PFSK-1 (cell line): ENCODE measurements around the gene OR7A5. TPM values are rescaled to one million over a fixed set of nuclear protein-coding genes. Genes with fewer than 3 reads are reported as not detected.

ENCODE experiments used
- FOXP2 ChIP-seq: optimal IDR thresholded peaks from 2 replicates; pipeline ENCODE3; 2011; ENCODE audit warnings: borderline replicate concordance, control low read depth, inconsistent platforms; ENCODE audit not compliant: insufficient read depth; ENCODE audit errors: extremely low read length, extremely low read depth
- POLR2AphosphoS5 ChIP-seq: IDR thresholded peaks from 2 replicates; pipeline ENCODE4 v1.6.1; 2012; ENCODE audit warnings: low read depth, mild to moderate bottlenecking, control low read depth, low read length, moderate library complexity
- REST ChIP-seq, 2 experiments: IDR thresholded peaks; 2 replicates each; pipeline versions ENCODE4 v1.6.1 to v1.8.0; 2011 to 2012; ENCODE audit warnings: low read depth in 2 of 2, low read length in 2 of 2, control low read depth in 1 of 2, inconsistent platforms in 1 of 2, mild to moderate bottlenecking in 1 of 2, moderate library complexity in 1 of 2; ENCODE audit not compliant: insufficient read depth in 1 of 2
- SIN3A ChIP-seq: IDR thresholded peaks from 2 replicates; pipeline ENCODE4 v1.6.1; 2012; ENCODE audit warnings: mild to moderate bottlenecking, low read length, moderate library complexity, borderline replicate concordance; ENCODE audit not compliant: insufficient read depth
- TAF1 ChIP-seq: IDR thresholded peaks from 2 replicates; pipeline ENCODE4 v1.6.1; 2012; ENCODE audit warnings: low read length, control low read depth, borderline replicate concordance; ENCODE audit not compliant: insufficient read depth
- polyA plus RNA-seq: library from polyadenylated mRNA; unstranded; fragments of >200 nt; gene quantifications from one replicate; pipeline ENCODE4 v1.2.1, GENCODE V29; 2012; ENCODE audit warnings: low read depth, missing spikeins; ENCODE audit not compliant: insufficient read length

OR7A5 gene
- not detected for polyA plus RNA-seq

DNA sequence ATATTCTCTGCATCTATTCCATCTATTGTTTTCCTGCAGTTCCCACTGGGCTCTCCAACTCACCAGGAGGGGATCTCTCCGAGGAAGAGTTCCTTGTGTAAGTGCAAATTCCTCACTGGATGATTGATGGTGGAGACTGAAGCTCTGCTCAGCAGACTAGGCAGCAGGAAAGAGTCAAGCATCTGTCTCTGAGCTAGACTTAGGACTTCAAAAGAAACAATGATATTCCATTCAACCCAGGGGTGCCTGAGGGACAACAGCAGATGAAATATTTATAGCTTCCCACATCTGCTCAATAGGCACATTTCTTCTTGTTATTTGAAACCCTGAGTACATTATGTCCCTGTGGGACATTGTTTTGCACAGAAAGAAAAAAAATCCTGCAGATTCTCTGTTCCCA is at the start of gene OR7A5, which contains the start of gene OR7C1:
Gene OR7A5 (minus strand): TSS at position 175 of the 400 bp plus-strand sequence. CDS start 6,944 bp downstream, outside the sequence.
Gene OR7C1 (minus strand): TSS at position 175 of the 400 bp plus-strand sequence. CDS start 35,049 bp downstream, outside the sequence.
- TF ChIP-seq POLR2AphosphoS5, result no peak
- no peak for TF ChIP-seq FOXP2
- TF ChIP-seq TAF1, result no peak
- no peak for TF ChIP-seq SIN3A
- no peak for TF ChIP-seq REST (IDR thresholded peaks at IDR 0.05; ENCODE audit: insufficient read depth in 1 of 2, low read depth in 2 of 2, low read length in 2 of 2)

- TF ChIP-seq FOXP2 (no peak), POLR2AphosphoS5 (no peak), REST (IDR thresholded peaks at IDR 0.05; ENCODE audit: insufficient read depth in 1 of 2, low read depth in 2 of 2, low read length in 2 of 2) (no peak), SIN3A (no peak), TAF1 (no peak)
Measured at GRCh38 chr19:14871619-14872230, 36.7 kb upstream of the OR7A5 start.

- TF ChIP-seq SIN3A (no peak), REST (IDR thresholded peaks at IDR 0.05; ENCODE audit: insufficient read depth in 1 of 2, low read depth in 2 of 2, low read length in 2 of 2) (no peak), TAF1 (no peak), FOXP2 (no peak), POLR2AphosphoS5 (no peak)
Measured at GRCh38 chr19:14868497-14868896, 33.5 kb upstream of the OR7A5 start.

GRCh38 chr19:14848822-14849221 is 13.8 kb upstream of the OR7A5 start, which contains the start of gene OR7A10:
Gene OR7A10 (minus strand): TSS chr19:14848922. CDS start chr19:14841877, 7,045 bp downstream.
- TF ChIP-seq POLR2AphosphoS5, result no peak
- no peak for TF ChIP-seq FOXP2
- no peak for TF ChIP-seq REST (IDR thresholded peaks at IDR 0.05; ENCODE audit: insufficient read depth in 1 of 2, low read depth in 2 of 2, low read length in 2 of 2)
- TF ChIP-seq TAF1, result no peak
- TF ChIP-seq SIN3A, result no peak

DNA sequence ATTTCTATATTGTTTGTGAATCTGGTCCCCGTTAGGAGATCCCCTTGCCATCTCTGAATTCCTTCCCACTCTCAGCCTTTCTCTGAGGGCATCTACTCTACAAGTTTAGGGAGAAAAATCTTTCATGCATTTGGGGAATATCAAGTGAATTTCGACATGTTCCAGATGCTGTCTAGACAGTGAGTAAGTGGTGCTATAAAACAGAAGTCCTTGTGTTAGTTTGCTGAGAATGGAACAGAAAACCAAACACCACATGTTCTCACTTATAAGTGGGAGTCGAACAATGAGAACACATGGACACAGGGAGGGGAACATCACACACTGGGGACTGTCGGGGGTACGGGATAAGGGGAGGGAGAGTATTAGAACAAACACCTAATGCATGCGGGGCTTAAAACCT is 8.6 kb upstream of the OR7A5 start:
- TF ChIP-seq FOXP2 (no peak), POLR2AphosphoS5 (no peak), TAF1 (no peak), REST (IDR thresholded peaks at IDR 0.05; ENCODE audit: insufficient read depth in 1 of 2, low read depth in 2 of 2, low read length in 2 of 2) (no peak), SIN3A (no peak)
